Measurements from ENCODE around the gene CACNA1A. TPM values are rescaled to one million over a fixed set of nuclear protein-coding genes. Genes with fewer than 3 reads are reported as not detected.

The CACNA1A gene
- polyA plus RNA-seq, 3 donors: 2.0 to 2.9 (median 2.1) TPM

DNA sequence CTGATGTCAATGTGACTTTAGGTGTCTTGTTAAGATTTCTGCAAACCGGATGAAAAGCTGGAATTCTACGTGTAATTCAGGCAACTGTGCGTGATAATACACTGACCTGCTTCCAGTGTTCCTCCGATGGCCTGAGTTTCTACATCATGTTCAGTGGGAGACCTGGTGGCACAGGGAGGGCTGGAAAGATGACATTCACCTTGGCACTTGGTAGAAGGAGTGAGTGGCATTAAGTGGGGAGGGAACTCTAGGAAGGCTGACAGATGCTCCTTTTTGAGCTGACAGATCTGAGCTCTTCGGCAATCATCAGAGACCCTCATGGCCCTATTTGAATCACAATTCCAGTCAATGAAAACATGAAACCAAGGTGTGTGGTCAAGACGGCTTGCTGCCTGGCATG, 4.0 kb downstream of the CACNA1A start:
- DNase-seq: no peak

DNA sequence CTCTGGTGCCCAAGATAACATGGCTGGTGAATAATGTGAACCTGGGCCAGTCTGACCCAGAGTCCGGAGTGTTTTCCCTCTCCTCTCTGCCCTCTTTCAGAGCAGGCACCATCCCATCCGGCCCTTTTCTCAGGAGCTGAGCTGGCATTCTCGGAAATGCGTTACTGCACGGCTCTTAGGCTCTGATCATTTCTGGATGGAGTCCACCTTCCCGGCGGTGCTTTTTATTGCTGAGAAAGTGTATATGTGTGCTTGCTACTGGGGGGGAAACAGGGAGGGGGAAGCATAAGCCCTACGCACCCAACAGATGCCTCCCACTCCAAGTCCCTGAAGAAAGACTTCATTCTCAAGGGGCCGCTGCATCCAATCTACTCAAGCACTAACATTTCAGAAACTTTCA, 6.6 kb downstream of the CACNA1A start:
- DNase-seq: no peak

DNA sequence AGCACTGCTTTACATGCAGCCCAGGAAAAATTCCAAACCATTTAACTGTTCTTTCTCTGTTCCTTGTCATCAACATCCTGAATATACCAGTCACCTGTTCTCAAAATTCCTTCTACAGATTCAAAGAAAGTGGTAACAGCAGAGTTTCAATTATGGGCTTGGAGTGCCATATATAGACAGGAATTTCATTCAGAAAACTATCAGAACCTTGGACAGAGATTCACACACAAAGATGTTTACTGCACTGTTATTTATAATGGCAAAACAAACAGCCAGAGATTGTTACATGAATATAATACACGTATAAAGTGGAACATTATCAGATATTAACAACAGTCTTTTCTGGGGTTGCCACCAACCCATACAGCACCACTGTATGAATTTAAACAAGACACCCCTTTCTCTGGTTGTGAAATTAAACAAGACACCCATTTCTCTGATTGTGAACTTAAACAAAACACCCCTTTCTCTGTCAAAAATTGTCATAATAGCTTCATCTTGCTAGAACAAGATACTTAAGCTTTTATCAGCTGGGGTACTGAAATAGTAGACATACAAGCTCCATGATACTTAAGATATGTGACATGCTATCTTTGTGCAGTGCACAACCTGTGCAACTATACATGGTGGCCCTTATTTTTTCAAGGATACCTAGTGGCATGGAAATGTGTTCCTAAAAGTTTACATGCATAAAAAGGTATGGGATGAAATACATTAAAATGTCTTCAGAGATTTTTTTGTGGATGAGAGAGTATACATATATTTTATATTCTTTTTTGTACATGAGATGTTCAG, 12.6 kb downstream of the CACNA1A start:
- DNase-seq: no peak

DNA sequence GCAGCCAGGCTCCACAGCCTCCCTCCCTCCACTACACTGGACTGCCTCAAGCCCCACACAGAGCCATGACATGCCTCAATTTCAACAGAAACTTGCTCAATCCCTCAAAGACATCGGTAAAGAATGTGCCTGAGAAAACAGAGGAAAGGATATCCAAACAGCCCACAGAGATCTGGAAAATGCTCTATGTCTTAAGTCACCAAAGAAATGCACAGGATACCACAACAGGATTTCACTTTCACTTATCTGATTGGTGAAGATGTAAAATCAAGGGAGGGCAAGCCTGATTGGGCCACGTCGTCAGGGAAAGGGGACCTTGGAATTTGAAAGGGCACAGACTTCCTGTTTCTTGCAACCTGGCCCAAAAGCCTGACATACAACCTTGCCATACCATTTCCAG, 14.2 kb downstream of the CACNA1A start:
- no peak for DNase-seq

DNA sequence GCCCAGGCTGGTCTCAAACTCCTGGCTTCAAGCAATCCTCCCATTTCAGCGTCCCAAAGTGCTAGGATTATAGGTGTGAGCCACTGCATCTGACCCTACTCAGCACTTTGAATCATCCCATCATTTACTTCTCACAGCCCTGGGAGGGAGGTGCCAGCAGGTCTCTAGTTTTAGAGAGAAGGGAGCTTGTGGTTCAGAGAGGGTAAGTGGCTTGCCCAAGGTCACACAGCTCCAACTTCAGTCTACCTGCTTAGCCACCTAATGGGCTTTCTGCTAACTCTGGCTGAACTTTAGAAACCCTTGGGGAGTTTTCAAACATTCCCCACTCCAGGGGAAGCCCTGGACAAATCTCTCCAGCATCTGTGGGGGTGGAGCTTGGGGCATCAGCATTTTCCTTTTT, 18.3 kb downstream of the CACNA1A start:
- no peak for DNase-seq

DNA sequence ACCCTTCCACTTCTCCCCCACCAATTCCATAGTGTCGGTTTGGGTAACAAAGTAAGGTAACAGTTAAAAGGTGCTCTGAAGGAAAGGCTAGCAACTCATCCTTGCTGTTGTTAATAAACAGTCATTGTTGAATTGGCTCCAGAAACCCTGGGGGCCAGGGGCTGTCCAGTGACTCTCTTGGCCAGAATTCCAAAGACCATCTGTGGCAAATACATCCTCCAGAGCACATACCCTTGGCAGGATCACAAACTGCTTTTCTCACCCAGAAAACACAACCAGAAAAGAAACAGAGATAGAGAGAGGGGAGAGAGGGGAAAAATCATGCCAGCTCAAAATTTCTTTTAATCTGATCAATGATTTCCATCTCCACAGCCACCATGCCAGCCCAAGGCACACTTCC, 22.1 kb downstream of the CACNA1A start:
- no peak for DNase-seq

DNA sequence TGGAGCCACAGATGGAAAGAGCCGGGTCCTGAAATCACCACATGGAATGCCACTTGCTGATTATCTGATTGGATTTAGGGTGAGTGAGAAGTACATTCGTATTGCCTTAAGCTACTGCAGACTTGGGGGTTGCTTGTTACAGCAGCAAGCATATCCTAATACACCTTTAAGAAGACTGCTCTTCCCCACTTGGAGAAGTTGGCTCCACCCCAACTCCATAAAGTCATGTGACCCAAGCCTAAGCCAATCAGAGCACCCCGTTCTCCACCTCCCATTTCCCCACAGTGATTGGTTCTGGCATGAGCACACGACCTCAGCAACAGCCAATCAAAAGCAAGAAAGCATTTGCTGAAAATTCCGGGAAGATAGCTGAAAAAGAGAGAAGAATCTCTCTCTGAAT, 23.1 kb downstream of the CACNA1A start:
- DNase-seq: no peak

DNA sequence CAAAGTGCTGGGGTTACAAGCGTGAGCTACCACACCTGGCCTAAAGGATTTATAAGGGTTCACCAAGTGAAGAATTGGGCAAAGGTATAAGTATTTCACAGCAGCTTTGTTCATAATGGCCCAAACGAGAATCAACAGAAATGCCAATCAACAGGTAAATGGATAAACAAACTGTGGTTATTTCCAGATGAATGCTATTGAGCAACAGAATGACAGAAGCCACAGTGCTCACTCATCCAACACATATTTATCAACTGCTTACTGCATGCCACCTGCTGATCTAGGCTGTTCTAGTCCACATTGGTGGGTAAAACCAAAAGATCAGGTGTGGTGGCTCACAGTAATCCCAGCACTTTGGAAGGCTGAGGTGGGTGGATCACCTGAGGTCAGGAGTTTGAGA, 27.7 kb downstream of the CACNA1A start:
- DNase-seq: no peak

DNA sequence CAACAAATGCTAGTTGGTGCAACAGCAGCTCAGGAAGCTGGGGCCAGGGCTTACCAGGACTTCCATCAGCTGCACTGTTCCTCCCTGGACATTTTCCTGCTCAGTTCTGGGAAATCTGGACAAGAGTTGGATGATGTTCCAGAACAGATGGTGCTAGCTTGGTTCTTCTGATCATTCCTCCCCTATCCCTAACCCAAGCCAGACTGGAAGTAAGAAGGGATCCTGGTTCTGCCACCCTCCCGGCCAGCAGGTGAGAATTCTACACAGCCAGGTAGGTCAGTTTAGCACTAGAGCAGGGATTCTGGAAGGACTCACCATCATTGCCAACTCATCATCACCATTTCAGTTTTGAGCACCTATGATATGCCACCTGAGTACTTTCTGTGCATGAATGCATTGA, 30.2 kb downstream of the CACNA1A start:
- no peak for DNase-seq

DNA sequence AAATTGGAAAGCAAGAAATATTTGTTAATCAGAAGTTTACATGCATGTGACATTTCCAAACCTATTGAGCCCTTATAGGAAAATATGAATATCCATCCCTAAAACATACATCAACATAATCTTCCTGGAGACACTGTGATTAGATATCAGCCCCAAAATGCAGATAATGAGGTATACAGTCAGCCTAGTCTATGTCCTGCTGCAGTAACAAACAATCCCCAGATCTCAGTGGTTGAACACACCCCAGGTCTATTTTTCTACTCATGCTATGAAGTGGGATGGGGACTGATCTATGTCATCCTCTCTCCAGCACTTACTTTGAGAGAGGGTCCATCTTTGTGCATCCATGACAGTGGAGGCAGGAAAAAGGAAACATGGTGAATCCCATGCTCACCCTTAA, 31.2 kb downstream of the CACNA1A start:
- no peak for DNase-seq

DNA sequence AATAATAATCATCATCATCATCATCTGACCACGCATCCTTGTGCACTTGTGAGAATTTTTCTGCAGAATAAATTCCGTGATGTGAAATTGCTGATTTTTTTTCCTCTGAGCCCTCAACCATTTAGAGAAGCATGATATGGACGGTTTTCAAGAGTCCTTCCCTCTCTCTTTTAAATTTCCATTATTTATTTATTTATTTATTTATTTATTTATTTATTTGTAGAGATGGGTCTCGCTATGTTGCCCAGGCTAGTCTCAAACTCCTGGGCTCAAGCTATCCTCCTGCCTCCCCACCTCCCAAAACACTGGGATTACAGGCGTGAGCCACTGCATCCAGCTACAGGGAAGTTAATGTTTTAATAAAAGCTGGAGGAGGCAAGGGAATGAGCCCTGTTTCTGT, 39.6 kb downstream of the CACNA1A start:
- DNase-seq: no peak

DNA sequence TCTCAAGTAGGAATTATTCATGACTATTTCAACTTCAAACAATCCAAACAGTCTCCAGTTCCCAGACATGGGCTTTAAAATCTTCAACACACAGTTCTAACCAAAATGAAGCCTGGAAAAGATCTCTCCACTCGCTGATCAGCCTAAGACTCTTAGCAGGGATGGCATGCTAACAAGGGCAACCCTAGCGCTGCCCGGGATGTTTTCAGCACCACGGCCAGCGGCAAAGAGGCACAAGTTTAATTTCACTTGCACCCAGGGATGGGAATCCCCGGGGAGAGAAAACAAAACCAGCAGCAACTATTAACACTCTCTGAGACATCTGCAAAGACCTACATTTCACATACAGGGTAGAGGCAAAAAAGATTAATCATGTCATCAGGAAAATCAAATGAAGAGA, 43.0 kb downstream of the CACNA1A start:
- peak; percentile 21 for DNase-seq

DNA sequence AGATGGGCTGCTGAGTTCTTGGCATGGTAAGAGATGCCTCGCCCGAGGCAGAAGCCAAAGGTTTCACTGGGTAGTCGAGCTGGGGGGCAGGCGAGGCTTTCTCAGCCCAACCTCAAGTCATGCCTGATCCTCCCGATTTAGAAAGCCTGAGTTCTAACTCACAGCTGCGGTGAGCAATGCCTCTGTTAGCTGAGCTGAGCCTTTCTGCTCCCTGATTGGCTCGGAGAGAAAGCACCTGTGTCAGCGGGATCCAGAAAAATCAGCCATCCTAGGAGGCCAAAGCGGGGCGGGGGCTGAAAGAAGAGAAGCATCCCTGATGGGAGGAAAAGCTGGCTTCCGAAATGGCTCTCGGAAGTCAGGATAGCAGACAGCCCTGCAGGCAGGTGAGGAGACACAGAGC, 44.7 kb downstream of the CACNA1A start:
- DNase-seq: no peak

DNA sequence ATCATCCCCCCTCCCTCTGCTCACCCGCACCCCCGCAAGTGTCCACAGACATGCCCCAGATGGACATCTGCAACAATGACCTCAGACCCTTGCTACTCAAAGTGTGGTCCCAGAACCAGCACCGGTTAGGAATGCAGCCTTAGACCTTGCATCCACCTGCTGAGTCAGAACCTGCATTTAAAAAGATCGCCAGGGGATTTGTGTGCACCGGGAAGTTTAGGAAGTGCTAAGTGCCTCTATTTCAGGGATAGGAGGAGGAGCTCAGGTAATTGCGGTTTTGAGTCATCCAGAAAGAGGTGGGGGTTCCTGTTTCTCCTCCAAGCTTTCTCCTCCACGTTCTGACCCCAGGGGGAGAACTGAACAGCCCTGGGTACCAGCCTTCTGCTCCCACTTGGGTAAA, 46.2 kb downstream of the CACNA1A start:
- DNase-seq: no peak

DNA sequence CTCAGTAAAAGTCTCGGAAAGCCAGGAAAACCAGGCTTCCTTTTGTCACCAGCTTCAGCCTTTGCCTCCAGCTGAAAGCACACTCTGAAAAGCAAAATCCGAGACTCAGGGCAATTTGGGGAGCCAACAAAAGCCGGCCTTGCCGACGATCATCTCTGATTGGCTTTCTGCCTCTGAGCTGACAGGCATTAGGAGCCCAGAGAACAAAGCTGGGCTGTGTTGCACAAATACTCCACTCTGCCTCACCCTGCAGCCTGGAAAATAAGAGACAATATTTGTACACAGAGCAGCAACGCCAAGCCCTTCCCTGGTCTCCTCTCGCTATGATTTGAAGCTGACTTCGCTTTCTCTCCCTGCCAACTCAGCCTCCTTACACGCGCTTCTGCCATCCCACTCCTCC, 46.9 kb downstream of the CACNA1A start:
- no peak for DNase-seq

DNA sequence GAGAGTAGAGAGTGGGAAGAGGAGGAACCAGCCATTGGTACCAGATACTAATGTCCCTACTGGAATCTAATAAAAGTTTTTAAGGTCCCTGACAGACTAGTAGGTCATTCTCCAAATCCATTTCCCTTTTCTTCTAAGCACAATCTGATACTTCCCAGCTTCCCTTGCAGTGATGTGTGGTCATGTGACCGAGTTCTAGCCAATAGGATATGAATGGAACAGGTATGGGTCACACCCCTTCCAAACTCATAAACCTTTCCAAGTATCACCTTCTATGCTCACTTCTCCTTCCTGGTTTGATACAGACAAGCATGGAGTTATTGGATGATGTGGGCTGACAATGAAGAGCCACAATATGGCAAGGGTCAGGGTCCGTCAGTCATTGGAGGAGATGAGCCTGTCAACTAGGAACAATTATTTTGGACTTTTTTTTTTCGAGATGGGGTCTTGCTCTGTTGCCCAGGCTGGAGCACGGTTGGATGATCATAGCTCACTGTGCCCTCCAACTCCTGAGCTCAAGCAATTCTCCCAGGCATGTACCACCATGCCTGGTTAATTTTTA, 54.8 kb downstream of the CACNA1A start:
- DNase-seq: no peak

DNA sequence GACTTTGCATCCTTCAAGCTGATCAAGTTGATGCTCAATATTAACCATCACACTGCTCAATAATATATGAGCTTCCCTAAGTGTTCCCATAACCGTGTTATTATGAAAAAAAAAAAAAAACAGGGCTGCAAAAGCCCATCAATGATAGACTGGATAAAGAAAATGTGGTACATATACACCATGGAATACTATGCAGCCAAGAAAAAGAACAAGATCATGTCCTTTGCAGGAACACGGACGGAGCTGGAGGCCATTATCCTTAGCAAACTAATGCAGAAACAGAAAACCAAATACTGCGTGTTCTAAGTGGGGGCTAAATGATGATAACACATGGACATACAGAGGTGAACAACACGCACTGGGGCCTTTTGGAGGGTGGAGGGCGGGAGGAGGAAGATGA, 58.3 kb downstream of the CACNA1A start:
- DNase-seq: no peak

DNA sequence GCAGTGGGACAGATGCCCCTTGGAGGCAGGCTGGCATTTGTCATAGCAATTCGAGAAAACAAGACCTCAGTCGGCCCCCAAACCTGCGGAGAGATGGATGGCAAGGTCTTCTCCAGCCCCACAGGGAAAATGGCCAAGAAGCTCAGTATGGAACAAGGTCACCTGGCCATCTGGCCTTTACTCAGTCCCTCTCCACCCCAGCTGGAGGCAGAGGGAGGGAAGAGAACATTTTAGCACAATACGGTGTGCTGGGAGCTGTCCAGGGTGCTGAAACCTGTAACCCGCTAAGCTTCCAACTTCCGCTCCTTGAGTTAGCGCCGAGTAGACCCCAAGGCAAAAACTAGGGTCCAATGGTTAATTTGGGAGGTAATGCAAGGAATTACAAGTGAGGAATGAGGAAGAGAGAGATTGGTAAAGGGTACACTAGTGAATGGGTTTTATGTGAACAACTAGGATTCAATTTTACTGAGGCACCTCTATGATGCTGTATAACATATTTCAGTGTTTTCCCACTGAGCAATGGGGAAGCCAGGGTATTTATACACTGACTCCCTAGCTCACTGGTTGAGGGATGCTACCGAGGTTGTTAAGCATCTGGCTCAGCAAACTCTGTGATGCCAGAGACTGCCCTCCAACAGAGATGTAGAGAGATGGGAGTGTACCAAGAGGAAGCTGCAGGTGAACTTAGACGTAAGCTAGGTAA, 64.3 kb downstream of the CACNA1A start:
- peak; percentile 48 for DNase-seq

DNA sequence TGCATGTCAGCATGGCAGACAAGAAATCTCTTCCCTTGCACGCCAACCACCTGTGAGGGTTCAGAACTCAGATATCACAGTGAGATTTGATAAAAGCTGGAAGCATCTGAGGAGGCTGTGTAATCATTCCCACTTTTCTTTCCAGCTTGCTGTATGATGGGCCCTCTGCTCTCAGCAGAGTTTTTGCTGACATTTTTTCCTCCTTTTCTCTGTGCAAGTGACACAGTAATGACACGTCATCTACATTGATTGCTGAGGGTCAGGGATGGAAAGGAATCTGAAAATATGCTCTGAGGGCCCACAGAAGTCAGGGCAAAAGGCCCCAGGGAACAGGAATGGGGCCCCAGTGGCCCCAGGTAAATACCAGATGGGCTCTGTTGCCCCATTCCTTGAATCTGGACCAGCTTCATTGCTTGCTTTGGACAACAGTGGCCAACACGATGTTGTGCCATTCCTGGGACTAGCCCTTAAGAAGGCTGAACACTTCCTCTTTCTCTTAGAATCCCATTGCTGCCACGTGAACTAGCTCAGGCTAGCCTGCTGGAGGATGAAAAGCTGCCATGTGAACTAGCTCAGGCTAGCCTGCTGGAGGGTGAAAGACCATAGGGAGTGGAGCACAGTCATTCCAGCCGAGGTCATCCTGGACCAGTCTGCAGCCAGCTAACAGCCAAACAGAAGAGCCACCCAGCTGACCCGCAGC, 68.2 kb downstream of the CACNA1A start:
- DNase-seq: no peak

DNA sequence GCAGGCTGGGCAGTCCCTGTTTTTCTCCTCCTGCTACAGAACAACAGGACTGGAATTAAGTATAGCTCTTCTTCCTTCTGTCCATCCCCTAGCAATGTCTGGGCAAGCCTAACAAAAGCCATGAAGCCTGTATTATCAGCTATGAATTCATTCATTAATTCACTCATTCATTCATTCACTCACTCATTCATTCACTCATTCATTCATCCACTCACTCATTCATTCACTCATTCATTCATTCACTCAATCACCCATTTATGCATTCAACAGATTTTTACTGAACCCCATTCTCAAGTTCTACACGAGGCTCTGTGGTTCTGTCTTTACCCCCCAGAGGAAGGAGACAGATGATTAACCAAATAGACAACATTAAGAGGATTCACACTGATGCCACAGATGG, 69.9 kb downstream of the CACNA1A start:
- DNase-seq: no peak

DNA sequence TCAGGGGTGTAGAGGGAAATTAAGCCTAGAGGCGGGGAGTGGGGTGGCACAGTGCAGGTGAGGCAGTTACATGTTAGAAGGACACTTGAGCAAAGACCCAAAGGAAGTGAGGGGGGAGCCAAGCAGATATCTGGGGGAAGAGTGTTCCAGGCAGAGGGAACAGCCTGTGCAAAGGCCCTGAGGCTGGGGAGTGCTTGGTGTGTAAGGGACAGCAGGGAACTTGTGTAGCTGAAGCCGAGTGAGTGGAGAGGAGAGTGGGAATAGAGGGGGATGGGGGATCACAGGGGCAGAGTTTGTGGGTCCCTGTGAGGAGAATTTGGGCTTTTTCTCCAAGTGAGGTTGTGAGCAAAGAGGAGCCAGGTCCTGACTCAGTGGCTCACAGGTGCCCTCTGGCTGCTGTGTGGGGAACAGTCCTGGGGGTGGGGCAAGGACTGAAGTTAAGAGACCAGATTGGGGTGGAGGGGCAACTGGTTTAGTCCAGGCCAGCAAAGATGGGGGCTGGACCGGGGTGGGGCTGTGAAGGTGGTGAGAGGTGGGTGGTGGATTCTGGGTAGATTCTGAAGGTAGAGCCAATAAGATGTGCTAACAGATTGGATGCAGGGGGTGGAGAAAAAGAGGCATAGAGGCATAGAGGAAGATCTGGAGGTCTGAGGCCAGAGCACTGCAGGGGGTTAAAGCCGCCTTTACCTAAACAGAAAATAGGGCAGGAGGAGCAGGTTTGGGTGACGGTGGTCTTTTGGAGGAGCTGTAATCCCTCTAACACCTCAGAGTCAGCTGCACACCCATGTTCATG, 75.3 kb downstream of the CACNA1A start:
- DNase-seq: no peak

DNA sequence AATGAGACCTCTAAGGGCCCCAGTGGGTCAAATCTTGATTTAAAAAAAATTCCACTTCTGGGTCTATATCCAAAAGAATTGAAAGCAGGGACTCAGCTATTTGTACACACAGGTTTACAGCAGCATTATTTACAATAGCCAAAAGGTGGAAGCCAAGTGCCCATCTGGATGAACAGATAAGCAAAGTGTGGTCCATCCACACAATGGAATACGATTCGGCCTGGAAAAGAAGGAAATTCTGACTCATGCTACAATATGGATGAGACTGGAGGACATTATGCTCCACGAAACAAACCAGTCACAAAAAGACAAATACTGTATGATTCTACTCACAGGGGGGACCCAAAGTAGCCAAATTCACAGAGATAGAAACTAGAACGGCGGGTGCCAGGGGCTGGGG, 76.7 kb downstream of the CACNA1A start:
- no peak for DNase-seq
